SK-N-SH (cell line): ENCODE data around the gene FBXO39. TPM values are rescaled to one million over a fixed set of nuclear protein-coding genes. Genes with fewer than 3 reads are reported as not detected.

ENCODE experiments used
- CTCF ChIA-PET: fragments of 300-600, 350-600 bp; formaldehyde crosslinking; extraction: SDS; loops from one replicate; lab custom pipeline; 2021; lab: Yijun Ruan, JAX
- POLR2A ChIA-PET: fragments of 350-600 bp; sonication (Branson Sonifier 250); formaldehyde crosslinking; extraction: SDS; loops from one replicate; lab custom pipeline; 2020; ENCODE audit warnings: antibody characterized with exemption, inconsistent platforms; lab: Yijun Ruan, JAX
- DNase-seq: peaks from one replicate; pipeline ENCODE4 v3.0.0; 2012
- H2AFZ ChIP-seq: fragments of 200-600 bp; sonication (generic); 2 replicates; pipeline ENCODE4 v1.8.1; 2016; ENCODE audit warnings: antibody characterized with exemption, mild to moderate bottlenecking, low read depth
- H3F3A ChIP-seq: fragments of 200-600 bp; sonication (generic); replicated peaks from 2 replicates; pipeline ENCODE3; 2016; ENCODE audit warnings: antibody characterized with exemption, mild to moderate bottlenecking; ENCODE audit not compliant: insufficient read depth
- H3K27ac ChIP-seq, 2 experiments: fragments of 200-500 bp in 1 of 2; fragments of 200-600 bp in 1 of 2; sonication (Bioruptor generic) in 1 of 2; sonication (generic), shearing (Covaris generic) in 1 of 2; 2 replicates each; pipeline versions ENCODE4 v1.5.1 to v1.6.1; 2014 to 2016; ENCODE audit warnings: low read depth in 2 of 2, inconsistent platforms in 1 of 2, low read length in 1 of 2, mild to moderate bottlenecking in 1 of 2, mixed read lengths in 1 of 2
- H3K27me3 ChIP-seq: fragments of 200-600 bp; sonication (generic), shearing (Covaris generic); 2 replicates; pipeline ENCODE4 v1.6.1; 2016; ENCODE audit warnings: mixed run types; ENCODE audit not compliant: insufficient read depth
- H3K36me3 ChIP-seq, 2 experiments: fragments of 200-500 bp in 1 of 2; fragments of 200-600 bp in 1 of 2; sonication (Bioruptor generic) in 1 of 2; sonication (generic) in 1 of 2; replicated peaks in 1 of 2; 2 replicates each; pipeline versions ENCODE3 to v1.5.1; 2014 to 2016; ENCODE audit warnings: low read length in 1 of 2, mild to moderate bottlenecking in 1 of 2; ENCODE audit not compliant: insufficient read depth in 2 of 2, control insufficient read depth in 1 of 2
- H3K4me1 ChIP-seq, 2 experiments: fragments of 200-500 bp in 1 of 2; fragments of 200-600 bp in 1 of 2; sonication (Bioruptor generic) in 1 of 2; sonication (generic), shearing (Covaris generic) in 1 of 2; 2 replicates each; pipeline versions ENCODE4 v1.5.1 to v1.6.1; 2014 to 2016; ENCODE audit warnings: low read depth in 1 of 2, low read length in 1 of 2, mixed run types in 1 of 2; ENCODE audit not compliant: insufficient read depth in 2 of 2, control insufficient read depth in 1 of 2
- H3K4me2 ChIP-seq: fragments of 200-600 bp; sonication (generic), shearing (Covaris generic); 2 replicates; pipeline ENCODE4 v1.6.1; 2017; ENCODE audit warnings: mixed run types
- H3K4me3 ChIP-seq, 2 experiments: fragments of 200-500 bp in 1 of 2; fragments of 200-600 bp in 1 of 2; sonication (Bioruptor generic) in 1 of 2; sonication (generic), shearing (Covaris generic) in 1 of 2; 2 replicates each; pipeline versions ENCODE4 v1.5.1 to v1.8.1; 2014 to 2016; ENCODE audit warnings: low read depth in 2 of 2, inconsistent platforms in 1 of 2, low read length in 1 of 2, mild to moderate bottlenecking in 1 of 2, mixed read lengths in 1 of 2, moderate library complexity in 1 of 2
- H3K79me2 ChIP-seq: fragments of 200-600 bp; sonication (generic); 2 replicates; pipeline ENCODE4 v1.8.1; 2017; ENCODE audit warnings: mild to moderate bottlenecking; ENCODE audit not compliant: insufficient read depth
- H3K9ac ChIP-seq: fragments of 200-600 bp; sonication (generic); 2 replicates; pipeline ENCODE4 v1.6.1; 2017; ENCODE audit warnings: mixed run types
- H3K9me2 ChIP-seq: fragments of 200-600 bp; sonication (generic); 2 replicates; pipeline ENCODE4 v1.6.1; 2017; ENCODE audit warnings: mixed run types
- H3K9me3 ChIP-seq: fragments of 200-600 bp; sonication (generic); 2 replicates; pipeline ENCODE4 v1.6.1; 2017; ENCODE audit warnings: mixed run types, mild to moderate bottlenecking, moderate library complexity
- H4K20me1 ChIP-seq: fragments of 200-600 bp; sonication (generic); 2 replicates; pipeline ENCODE4 v1.6.1; 2017; ENCODE audit warnings: mild to moderate bottlenecking, mixed run types; ENCODE audit not compliant: insufficient read depth
- CHD2 ChIP-seq: fragments of 150-350 bp; IDR thresholded peaks from 2 replicates; pipeline ENCODE4 v1.6.1; 2018; ENCODE audit warnings: low read length; ENCODE audit not compliant: partially characterized antibody
- ELF1 ChIP-seq: IDR thresholded peaks from 2 replicates; pipeline ENCODE4 v1.4.0; 2012
- FOSL2 ChIP-seq: IDR thresholded peaks from 2 replicates; pipeline ENCODE4 v1.4.0; 2012; ENCODE audit warnings: low read depth, mild to moderate bottlenecking, moderate library complexity, borderline replicate concordance
- GABPA ChIP-seq: IDR thresholded peaks from 2 replicates; pipeline ENCODE4 v1.4.0; 2012; ENCODE audit warnings: low read depth, mild to moderate bottlenecking
- GATA2 ChIP-seq: sonication (generic); formaldehyde crosslinking; IDR thresholded peaks from 2 replicates; pipeline ENCODE4 v1.5.0; 2020; ENCODE audit warnings: mild to moderate bottlenecking, missing genetic modification reagents
- MAX ChIP-seq: IDR thresholded peaks from 2 replicates; pipeline ENCODE4 v1.4.0; 2012; ENCODE audit warnings: low read depth
- MXI1 ChIP-seq: IDR thresholded peaks from 2 replicates; pipeline ENCODE4 v1.6.1; 2012; ENCODE audit warnings: mild to moderate bottlenecking, low read depth, low read length, improper control_type of control experiment
- POLR2AphosphoS5 ChIP-seq: IDR thresholded peaks from 2 replicates; pipeline ENCODE4 v1.6.1; 2012; ENCODE audit warnings: low read depth, low read length
- RXRA ChIP-seq: IDR thresholded peaks from 2 replicates; pipeline ENCODE4 v1.4.0; 2012; ENCODE audit warnings: low read depth, mild to moderate bottlenecking, borderline replicate concordance
- SMC3 ChIP-seq: IDR thresholded peaks from 2 replicates; pipeline ENCODE4 v1.6.1; 2012; ENCODE audit warnings: low read depth, low read length, improper control_type of control experiment
- TAF1 ChIP-seq: IDR thresholded peaks from 2 replicates; pipeline ENCODE4 v1.6.1; 2012; ENCODE audit warnings: low read depth, mild to moderate bottlenecking, low read length, moderate library complexity, borderline replicate concordance
- TCF12 ChIP-seq: IDR thresholded peaks from 2 replicates; pipeline ENCODE4 v1.4.0; 2012
- TEAD4 ChIP-seq: IDR thresholded peaks from 2 replicates; pipeline ENCODE4 v1.4.0; 2012; ENCODE audit warnings: mild to moderate bottlenecking, borderline replicate concordance; ENCODE audit not compliant: insufficient read depth
- YY1 ChIP-seq: IDR thresholded peaks from 2 replicates; pipeline ENCODE4 v1.4.0; 2012; ENCODE audit warnings: low read depth, mild to moderate bottlenecking
- WGBS: methylation state at CpG from one replicate; pipeline ENCODE4 v1.1.6; 2017; ENCODE audit warnings: low lambda C conversion rate; 5-methylcytosine and 5-hydroxymethylcytosine counted together
- polyA plus RNA-seq, 3 experiments: library from polyadenylated mRNA; depleted of rRNA; stranded (reverse); fragments of >200 nt; gene quantifications; 2 replicates each; pipeline ENCODE4 v1.2.3, GENCODE V29; 2012

Gene FBXO39
- polyA plus RNA-seq, 1 of the 3 experiments (the other 2 are of a cell fraction) = not detected

- POLR2A ChIA-PET = interaction anchor here (0.6 kb wide), 1 partner anchor 145 kb away, joined by 3 read pairs; no protein-coding TSS in a partner anchor
- Histone ChIP-seq H3K27me3 (peaks cover 17% of the 10 kb centered on the region; the same call in 1 of the 2 replicates), H3K9me2 (no peaks in the 10 kb centered on the region), H3K4me3 (no peak overlapping the region; a peak in 1 of 4 replicates), H3K9me3 (no peaks in the 10 kb centered on the region), H3K27ac (no peak overlapping the region), H3K79me2 (no peaks in the 10 kb centered on the region), H2AFZ (peak overlapping the region; percentile 64; the same call in 1 of the 2 replicates), H3K9ac (no peak overlapping the region), H3K4me1 (no peaks in the 10 kb centered on the region), H3F3A (no peaks in the 10 kb centered on the region), H3K36me3 (no peaks in the 10 kb centered on the region), H4K20me1 (no peaks in the 10 kb centered on the region), H3K4me2 (peak overlapping the region; percentile 64)
- DNase-seq = no peak
- no peak for TF ChIP-seq ELF1
- no peak for TF ChIP-seq RXRA
- TF ChIP-seq TCF12 = no peak
- TF ChIP-seq SMC3 = no peak
- no peak for TF ChIP-seq TEAD4
- WGBS = 4% methylated on average over 10 of the region's 10 CpGs
- CTCF ChIA-PET = interaction anchor here (1.0 to 1.4 kb wide), 2 partner anchors 56 to 217 kb away, joined by 3 read pairs; no protein-coding TSS in a partner anchor
Measured at GRCh38 chr17:6787081-6787693, 11.2 kb downstream of the FBXO39 start.

- POLR2A ChIA-PET = no interaction called here
- Histone ChIP-seq H3K79me2 (no peaks in the 10 kb centered on the region), H3K9me3 (no peaks in the 10 kb centered on the region), H3K9me2 (no peaks in the 10 kb centered on the region), H3K4me1 (no peaks in the 10 kb centered on the region), H2AFZ (no peak overlapping the region), H3K27ac (no peak overlapping the region), H3K4me2 (no peak overlapping the region), H3K4me3 (no peak overlapping the region), H3K36me3 (no peaks in the 10 kb centered on the region), H3K9ac (no peak overlapping the region), H3F3A (no peaks in the 10 kb centered on the region), H3K27me3 (peaks cover 25% of the 10 kb centered on the region; the same call in 1 of the 2 replicates), H4K20me1 (no peaks in the 10 kb centered on the region)
- 1% methylated on average over 4 of the region's 4 CpGs for WGBS
- no peak for DNase-seq
- CTCF ChIA-PET = no interaction called here
- TF ChIP-seq GATA2 = no peak
Measured at GRCh38 chr17:6789146-6789545, 13.1 kb downstream of the FBXO39 start.

GRCh38 chr17:6793748-6794493 is 17.9 kb downstream of the FBXO39 start:
- Histone ChIP-seq H3K79me2 (no peaks in the 10 kb centered on the region), H4K20me1 (no peaks in the 10 kb centered on the region), H3K27ac (no peak overlapping the region), H3F3A (no peaks in the 10 kb centered on the region), H3K27me3 (peaks cover 48% of the 10 kb centered on the region; the same call in 1 of the 2 replicates), H3K36me3 (no peaks in the 10 kb centered on the region), H3K9ac (no peak overlapping the region), H3K4me3 (no peak overlapping the region), H3K9me3 (no peaks in the 10 kb centered on the region), H3K4me1 (no peaks in the 10 kb centered on the region), H3K4me2 (no peak overlapping the region), H3K9me2 (no peaks in the 10 kb centered on the region), H2AFZ (no peak overlapping the region)
- no peak for TF ChIP-seq GABPA
- no peak for TF ChIP-seq MAX
- TF ChIP-seq ELF1 = no peak
- TF ChIP-seq MXI1 = no peak
- TF ChIP-seq GATA2 = no peak
- TF ChIP-seq YY1 = no peak
- TF ChIP-seq TAF1 = no peak
- TF ChIP-seq CHD2 = no peak
- TF ChIP-seq FOSL2 = no peak
- no peak for TF ChIP-seq POLR2AphosphoS5
- DNase-seq = no peak
- WGBS = 8% methylated on average over 5 of the region's 5 CpGs
- ChIA-PET POLR2A (no interaction called here), CTCF (no interaction called here)
